Loucy (cell line): ENCODE measurements around the gene MEN1.

Experiments used
- CTCF ChIP-seq: fragments of 200-600 bp; sonication (generic); conservative IDR thresholded peaks from 2 replicates; pipeline ENCODE4 v1.5.1; 2014; ENCODE audit warnings: mild to moderate bottlenecking, antibody characterized with exemption, low read length
- EZH2phosphoT487 ChIP-seq: fragments of 200-600 bp; IDR thresholded peaks from 2 replicates; pipeline ENCODE4 v1.6.1; 2018; ENCODE audit warnings: antibody characterized with exemption, mild to moderate bottlenecking, moderate library complexity, borderline replicate concordance

DNA sequence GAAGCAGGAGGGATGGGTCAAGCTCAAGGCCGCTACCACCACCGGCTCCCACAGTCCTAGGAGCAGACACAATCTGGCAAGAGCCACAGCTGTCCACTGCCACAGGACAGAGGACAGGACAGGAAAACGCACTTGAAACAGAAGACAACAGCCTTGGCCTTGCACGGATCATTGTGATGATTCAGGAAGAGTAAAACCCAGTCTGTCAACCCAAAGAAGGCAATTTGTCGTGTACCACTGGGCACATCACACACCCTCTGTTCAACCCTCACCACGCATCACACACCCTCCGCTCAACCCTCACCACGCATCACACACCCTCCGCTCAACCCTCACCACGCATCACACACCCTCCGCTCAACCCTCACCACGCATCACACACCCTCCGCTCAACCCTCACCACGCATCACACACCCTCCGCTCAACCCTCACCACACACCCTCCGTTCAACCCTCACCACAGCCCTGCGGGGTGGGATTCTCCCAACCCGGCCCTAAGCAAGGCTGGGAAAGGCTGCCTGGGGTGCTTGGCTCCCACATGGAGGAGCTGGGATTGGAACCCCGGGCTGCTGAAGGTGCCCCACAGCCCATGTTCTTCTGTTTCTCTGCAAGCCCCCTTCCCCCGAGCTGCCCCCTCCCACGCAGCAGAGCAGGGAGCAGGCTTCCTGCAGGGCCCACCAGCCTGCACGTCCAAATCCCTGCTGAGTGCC lies 45.4 kb upstream of the MEN1 start:
- TF ChIP-seq CTCF = no peak
- no peak for TF ChIP-seq EZH2phosphoT487
